CD4-positive, alpha-beta T cell treated with Interleukin-4 for 4 hours (primary cell): ENCODE results near the gene GPN2.
"Not testable (repeated sequence)": the region's sequence is repeated elsewhere in the genome, so short reads cannot be mapped to it uniquely, and the experiment has no call there.

Experiments
- DNase-seq: peaks from one replicate; pipeline ENCODE4 v3.0.0-alpha.2; 2020

GPN2 gene

GRCh38 chr1:26900815-26901511 is 10.9 kb upstream of the GPN2 start:
- DNase-seq: no peak

GRCh38 chr1:26900001-26900814 is 10.1 kb upstream of the GPN2 start, which contains the start of gene GPATCH3:
Gene GPATCH3, minus strand, starts transcription at chr1:26900467. Its CDS starts 25 bp downstream, at chr1:26900442.
- peak; percentile 89 for DNase-seq

GRCh38 chr1:26897351-26897750 is 7.3 kb upstream of the GPN2 start:
- DNase-seq: no peak

GRCh38 chr1:26894263-26894662 is 4.2 kb upstream of the GPN2 start:
- no peak for DNase-seq

GRCh38 chr1:26890467-26890796 is 349 bp upstream of the GPN2 start:
- no peak for DNase-seq

GRCh38 chr1:26888231-26888630 is 1.9 kb downstream of the GPN2 start:
- no peak for DNase-seq

GRCh38 chr1:26887125-26887524 is 3.0 kb downstream of the GPN2 start:
- DNase-seq: peak; percentile 19

GRCh38 chr1:26882696-26883463 is 7.2 kb downstream of the GPN2 start:
- DNase-seq: no peak

- not testable (repeated sequence) for DNase-seq
These were observed 8.5 kb downstream of the GPN2 start for GRCh38 chr1:26881611-26882010.

GRCh38 chr1:26879793-26880192 is 10.3 kb downstream of the GPN2 start:
- no peak for DNase-seq

- DNase-seq: no peak
These were observed 12.8 kb downstream of the GPN2 start for GRCh38 chr1:26877326-26877725.

- DNase-seq: no peak
These were observed 15.2 kb downstream of the GPN2 start for GRCh38 chr1:26874896-26875295.

GRCh38 chr1:26873097-26873496 is 17.0 kb downstream of the GPN2 start:
- not testable (repeated sequence) for DNase-seq

- DNase-seq: peak; percentile 93
These were observed 25.2 kb downstream of the GPN2 start for GRCh38 chr1:26864610-26865480.

- DNase-seq: no peak
These were observed 26.4 kb downstream of the GPN2 start for GRCh38 chr1:26863685-26864077.

- DNase-seq: peak; percentile 68
These were observed 27.1 kb downstream of the GPN2 start, which contains the start of gene SFN for GRCh38 chr1:26862781-26863684. Gene SFN, plus strand, starts transcription at chr1:26863149. Its CDS starts 64 bp downstream, at chr1:26863213.

GRCh38 chr1:26861889-26862378 is 28.1 kb downstream of the GPN2 start:
- DNase-seq: no peak

GRCh38 chr1:26861286-26861701 is 28.8 kb downstream of the GPN2 start:
- DNase-seq: no peak

GRCh38 chr1:26858891-26859640 is 31.0 kb downstream of the GPN2 start:
- DNase-seq: no peak

- no peak for DNase-seq
These were observed 31.9 kb downstream of the GPN2 start for GRCh38 chr1:26858160-26858559.
